DLD1 (cell line): Measurements from ENCODE around the gene ANP32A.

Experiments
- in situ Hi-C: cut with HindIII; loops from 2 replicates; pipeline ENCODE4 v1.10.0; 2017; ENCODE audit warnings: low sequenced_read_pairs

Gene ANP32A

DNA sequence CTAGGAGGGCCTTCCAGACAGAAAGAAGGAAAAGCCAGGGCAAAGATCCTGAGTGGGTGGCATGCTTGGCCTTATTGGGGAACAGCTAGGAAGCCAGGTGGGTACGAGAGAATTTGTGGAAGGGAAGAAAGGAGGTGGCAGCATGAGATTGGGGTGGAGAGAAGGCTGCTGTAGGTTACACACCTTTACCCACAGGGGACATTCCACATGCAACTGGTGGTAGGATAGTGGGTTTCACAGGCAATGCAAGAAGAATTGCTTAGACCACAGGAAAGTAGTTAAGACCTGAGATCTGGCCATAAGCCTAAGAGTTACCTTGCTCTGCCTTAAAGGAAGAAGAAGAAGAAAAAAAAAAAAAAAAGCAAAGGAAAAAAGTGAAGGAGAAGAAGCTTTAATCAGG is 19.8 kb downstream of the ANP32A start:
- in situ Hi-C loops, result no loop called here

DNA sequence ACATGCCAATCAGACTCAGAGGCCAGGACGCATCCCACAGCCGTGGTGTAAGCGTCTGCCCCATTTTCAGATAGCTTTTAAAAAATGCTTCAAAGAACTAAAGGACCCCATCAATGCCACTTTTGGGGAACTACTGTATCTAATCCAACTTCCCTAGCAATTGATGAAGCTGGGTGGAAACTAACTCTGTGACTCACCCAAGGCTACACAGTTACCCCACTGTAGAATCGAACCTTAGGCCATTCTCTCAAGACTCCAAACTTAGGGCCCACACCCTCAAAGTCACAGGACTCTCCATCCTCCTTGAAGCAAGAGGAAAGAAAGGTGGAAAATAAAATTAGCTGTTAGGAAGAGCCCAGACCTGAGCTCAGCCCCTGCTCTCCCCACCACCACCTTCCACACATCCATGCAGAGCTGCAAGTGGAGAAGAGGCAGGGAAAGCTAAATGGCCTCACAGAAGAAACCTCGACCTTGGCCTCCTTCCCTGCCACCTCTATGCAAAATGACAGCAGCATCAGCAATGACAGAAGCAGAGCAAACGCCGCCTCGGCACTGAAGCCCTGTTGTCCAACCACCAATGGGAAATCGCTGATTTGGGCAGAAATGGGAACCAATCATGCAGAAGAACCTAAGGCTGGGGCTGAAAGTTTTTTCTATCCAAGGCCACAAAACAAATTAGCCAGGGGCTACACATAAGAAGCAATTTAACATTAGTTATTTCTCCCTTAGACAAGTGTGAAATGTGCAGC is 22.2 kb downstream of the ANP32A start:
- in situ Hi-C loops, result no loop called here

DNA sequence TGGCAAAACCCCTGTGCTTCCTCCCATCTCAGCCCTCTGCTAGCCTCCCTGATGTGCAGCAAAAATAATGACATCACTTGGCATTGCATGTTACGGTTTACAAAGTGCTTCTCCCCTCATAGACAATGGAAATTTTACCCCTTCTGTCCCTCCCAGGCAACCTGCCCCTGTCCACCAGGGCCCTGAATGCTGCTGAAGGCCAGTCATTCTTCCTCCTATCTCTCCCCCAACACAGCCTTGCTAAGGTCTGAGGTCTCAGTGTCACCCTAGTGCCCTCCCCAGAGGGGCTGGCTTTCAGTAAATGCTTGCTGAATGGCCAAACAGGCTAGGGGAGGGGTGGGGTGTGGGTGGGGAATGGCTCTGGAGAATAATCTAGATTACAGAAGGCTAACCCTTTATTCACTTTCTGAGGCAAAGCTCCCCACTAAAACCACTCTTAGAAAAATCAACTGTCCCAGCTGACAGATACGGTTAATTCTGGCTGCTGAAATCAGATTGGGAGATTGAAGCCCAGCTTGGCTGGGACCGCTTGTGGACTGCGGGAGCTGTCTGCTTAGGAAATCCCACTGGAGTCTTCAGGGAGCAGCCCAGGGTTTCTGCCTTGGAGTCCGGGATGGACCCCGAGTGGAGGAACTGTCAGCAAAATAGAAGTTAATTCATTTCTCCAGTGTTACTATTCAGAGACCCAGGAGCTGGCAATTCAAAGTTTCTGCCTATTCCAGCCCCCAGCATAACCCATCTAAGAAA is 22.9 kb downstream of the ANP32A start:
- in situ Hi-C loops, result no loop called here

DNA sequence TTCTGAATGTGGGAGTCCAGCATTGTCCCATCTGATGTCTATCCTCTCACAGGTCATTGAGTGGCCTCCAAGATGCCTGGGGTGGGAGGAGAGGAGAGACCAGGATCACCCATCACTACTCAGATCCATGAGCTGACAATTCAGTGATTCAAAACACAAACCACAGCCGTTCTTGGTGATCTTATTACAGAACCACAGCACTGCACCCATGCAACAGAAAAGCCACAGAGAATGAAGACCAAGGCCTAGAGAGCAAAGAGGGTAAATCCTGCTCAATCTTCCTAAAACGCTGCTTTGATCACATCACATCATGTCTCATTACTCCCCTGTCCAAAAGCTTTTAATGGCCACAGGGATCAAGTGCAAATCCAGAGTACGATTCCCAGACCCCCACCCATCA is 23.5 kb downstream of the ANP32A start:
- in situ Hi-C loops, result no loop called here

DNA sequence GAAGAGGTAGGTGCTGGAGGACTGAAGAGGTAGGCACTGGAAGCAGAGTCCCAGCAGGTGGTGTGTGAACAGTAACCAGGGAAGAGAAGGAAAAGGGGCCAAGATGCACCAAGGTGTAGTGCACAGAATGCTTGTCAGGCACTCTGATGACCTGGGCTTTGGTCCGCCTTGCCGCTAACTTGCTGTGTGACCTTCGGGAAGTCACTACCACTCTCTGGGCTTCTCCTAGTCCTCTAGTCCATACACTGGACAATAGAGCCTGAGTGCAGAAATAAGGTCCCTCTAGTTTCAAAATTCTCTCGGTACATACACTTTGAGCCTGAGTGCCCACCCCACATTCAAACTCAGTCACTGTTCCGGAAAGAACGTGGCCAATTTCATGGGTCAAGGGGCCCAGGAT is 24.1 kb downstream of the ANP32A start:
- in situ Hi-C loops, result no loop called here

DNA sequence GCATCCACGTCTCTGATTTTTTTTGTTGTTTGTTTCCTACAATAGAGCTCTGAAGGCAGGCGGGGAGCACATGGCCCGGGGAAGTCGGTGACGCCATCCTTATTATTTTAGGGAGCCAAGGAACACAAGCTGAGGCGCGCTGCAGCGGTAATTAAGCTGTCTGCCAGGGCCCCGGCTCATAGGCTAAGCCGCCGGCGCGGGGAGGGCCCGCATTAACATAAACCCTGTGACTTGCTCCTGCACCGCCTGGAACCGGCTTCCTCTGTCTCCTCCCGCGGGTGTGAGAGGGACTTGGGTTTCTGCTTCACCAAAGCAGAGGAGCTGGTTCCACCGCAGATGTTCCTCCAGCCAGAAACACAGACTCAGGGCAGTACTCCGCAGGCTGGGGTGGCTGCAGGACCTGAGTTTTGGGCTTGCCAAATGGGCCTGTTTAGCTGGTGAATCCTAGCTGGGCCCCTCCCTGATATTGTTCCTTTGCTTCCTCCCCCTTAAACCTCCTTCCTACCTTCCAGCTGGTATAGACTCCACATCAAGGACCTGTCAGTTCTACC is 25.3 kb downstream of the ANP32A start:
- in situ Hi-C loops, result no loop called here

DNA sequence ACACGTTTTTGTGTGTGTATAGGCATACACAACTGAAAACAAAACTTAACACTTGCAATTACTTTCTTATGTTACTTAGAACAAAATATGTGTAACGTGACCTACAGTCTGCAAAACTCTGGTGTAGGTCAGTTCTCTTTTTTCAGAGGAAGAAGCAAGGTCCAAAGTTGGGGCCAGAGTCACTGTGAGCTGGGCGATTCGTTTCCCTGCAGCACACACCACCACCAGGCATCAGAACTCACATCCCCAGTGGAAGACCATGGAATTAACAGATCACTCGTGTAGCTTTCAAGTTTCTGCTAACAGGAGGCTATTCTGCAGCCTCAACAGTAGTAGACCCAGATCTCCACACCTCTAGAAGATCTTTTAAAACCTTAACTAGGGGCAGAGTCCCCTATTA is 25.8 kb downstream of the ANP32A start:
- in situ Hi-C loops, result no loop called here

DNA sequence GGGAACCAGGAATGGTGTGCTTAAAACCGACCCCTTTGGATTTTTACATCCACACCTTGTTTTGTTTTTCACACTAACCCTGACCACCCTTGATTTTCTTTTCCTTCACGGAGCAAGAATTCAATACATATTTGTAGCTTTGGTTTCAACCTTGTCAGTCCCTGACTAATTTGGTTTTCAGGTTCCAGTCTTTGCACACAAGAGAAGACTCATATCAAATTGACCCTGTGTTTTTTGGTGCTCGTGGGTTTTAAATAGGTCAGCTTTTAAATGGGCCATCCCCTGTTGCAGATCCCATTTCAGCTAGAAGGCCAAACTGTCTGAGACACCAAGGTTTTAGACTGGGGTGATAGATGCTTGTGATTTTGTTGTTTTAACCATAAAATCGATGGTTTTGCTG is 26.4 kb downstream of the ANP32A start:
- in situ Hi-C loops, result no loop called here

DNA sequence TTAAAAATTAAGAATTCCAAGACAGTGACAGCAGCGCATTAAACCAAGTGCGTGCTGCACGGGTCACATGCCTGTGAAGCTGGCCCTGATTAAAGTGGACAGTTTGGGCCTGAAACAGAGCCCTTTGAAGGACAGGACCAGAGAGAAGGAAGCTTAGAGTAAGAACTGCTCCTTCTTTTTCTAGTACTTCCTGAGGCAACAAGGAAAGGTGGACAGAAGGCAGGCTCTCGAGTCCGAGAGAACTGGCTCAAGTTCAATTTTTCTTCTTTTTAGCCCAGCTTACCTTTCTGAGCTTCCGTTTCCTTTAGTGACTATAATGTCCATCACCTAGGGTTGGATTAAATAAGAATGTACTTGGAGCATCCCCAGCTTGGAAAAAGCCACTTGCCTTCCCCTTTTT is 26.9 kb downstream of the ANP32A start:
- in situ Hi-C loops, result no loop called here

DNA sequence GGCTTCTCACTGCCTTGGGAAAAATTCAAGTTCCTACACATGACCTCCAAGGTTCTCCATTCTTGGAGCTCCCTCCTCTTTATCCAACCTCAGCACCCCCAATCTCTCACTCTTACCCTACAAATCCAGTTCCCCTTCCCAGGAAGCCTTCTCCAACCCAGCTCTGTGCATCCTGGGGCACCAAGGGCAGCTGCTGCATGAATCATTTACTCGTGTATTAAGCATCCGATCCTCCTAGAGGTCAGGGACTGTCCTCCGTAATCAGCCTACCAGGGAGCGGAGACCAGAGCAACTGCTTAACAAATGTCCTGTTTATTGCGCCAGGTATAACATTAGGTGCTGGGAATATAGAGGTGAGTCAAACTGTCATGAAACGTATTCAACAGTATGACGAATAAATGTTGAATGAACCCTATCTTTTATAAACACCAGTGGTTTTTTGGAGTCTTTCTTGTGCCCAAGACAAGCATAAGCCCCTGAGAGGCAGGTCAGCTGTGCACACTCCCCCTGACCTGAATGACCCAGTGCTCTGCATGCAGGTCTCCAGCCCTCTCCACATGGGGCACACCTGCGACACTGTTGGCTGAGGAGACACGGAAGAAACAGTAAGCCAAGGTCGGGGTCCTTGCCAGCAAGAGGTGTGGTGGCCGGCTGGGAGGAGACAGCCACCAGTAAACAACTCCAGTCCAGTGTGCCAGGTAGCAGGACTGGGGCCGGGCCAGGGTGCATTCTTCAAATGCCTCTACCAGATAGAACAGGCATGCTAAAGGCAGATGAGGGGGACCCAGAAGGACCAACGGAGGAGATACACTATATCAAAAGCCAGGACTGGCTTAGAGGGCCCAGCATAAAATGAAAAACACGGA is 27.6 kb downstream of the ANP32A start:
- in situ Hi-C loops, result no loop called here

DNA sequence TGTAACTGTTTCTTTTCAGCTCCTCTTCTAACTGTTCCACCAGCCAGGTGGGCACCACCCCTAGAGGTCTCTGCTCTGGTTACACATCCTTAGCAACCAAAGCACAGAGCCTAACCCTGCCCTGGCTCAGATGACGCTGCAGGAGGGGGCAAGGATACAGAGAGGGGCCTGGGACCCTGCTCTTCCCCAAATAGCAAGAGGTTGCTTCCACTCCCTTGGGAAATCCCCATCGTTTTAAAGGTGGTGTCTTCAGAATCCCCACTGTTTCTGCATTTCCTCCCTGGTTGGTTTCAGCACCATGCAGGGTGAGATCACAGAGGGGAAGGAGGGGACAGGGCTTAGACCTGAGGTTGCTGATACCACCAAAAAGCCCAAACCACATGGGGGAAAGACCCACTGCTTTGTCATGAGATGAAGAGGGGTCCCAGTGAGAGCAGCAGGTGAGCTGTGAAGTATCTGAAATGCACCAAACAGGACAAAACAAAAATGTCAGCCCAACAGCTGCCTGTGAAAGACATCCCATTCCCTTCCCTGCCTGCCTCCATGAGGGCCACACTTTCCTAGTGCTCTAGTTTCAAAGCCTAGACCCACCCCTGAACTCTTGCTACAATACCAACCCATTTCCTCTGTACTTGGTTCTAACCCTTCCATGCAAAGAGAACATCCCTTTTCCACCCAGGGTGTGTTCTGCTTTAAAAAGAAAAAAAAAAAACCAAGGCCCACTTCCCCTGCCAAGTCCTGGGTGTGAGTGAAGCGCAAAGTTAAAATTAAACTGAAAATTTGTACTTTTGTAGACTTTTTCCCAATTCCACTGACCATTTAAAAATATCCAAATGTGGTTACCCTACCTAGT is 29.0 kb downstream of the ANP32A start:
- in situ Hi-C loops, result no loop called here

DNA sequence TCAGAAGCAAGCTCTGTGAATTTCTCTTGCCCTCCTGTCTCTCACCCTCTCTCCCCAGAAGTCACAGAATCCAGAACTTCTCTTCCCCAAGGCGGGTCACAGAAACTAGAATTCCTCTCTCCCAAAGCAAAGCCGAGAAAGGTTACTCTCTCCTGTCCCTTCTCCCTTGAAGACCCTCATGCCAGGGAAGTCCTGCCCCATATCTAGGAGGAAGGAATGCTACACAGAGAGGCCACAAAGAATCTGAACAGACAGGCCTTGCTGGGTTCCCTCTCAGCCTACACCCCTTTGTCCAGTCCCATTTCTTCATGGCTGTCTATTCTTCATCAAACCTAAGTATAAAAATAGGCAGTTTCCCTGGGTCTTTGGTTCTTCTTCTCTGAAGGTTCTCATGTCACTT is 29.8 kb downstream of the ANP32A start:
- in situ Hi-C loops, result no loop called here

DNA sequence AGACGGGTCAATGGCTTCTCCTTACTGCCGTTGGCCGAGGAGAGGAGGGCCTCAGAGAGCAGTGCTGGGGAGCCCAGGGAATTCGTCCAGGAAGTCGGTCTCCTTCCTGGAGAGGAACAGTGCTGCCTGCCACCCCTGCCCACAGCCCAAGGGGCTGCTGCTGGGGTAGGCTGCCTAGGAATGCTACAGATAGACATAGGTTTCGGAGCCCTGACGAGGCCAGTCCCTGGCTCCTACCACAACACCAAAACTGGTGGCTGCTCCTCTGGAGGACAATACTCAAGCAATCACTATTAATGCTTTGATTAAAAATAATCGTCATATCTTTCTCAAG is 30.5 kb downstream of the ANP32A start:
- in situ Hi-C loops, result no loop called here

DNA sequence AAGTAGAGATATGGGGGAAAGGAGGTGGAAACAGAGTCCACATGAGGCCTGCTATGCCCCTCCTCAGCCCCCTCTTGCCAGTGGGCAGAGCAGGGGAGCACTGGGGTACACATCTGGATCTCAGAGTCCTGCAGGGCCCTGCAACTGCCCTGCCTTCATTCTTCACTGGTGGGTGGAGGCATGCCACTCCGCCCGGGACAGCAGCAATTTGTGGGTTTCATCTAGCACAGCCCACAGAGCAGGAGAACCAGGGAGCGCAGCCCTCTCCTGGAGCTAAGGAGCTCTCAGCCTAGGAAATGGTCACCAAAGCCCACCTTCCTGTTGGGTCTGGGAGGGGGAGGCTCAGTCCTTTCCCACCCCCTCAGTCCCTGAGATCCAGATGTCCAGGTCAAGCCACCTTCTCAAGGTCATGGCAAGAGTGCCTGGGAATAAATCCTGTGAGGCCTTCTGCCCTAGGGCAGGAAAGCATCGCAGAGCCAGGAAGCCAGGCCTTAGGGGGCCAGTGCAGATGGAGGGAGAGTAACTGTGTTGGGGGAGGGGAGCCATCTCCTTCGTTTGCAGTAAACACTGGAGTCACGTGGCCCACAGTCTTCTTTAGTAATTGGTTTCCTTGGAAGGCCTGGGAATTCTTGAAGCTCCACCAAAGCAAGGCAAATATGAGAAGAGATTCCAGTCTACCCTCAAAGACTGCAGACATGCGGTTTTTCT is 31.0 kb downstream of the ANP32A start:
- in situ Hi-C loops, result no loop called here

DNA sequence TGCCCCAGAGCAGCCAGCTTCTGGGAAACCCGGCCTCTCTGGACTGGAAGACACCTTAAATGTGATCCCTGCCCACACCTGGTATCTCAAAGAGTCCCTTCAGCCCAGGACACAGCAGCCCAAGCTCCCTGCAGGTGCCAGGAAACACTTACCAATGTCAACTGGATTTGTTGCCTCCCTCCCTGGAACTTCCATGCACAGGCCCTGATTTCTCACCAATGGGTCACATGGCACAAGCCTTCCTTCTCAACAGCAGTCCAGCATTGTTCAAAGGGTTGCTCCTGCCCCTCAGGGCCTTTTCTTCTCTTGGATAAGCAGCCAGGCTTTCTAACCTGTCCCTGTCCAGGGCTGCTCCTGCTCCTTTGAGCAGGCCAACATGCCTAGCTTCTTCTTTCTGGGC is 31.6 kb downstream of the ANP32A start:
- in situ Hi-C loops, result no loop called here

DNA sequence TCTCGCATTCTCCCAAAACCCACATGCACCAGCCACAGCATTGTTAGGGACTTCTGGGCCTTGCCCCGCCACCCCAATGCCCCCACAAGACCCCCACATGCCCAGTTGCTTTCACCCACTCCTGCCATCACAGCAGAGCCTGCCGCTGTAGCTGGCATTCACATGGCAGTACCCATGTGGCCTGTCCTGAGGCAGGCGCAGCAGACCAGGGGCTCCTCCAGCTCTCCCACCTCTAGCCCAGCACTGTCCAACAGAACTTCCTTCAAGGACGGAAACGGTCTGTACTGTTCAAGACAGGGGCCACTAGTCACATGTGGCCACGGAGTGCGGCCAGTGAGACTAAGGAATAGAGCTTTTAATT is 32.5 kb downstream of the ANP32A start:
- in situ Hi-C loops, result no loop called here

DNA sequence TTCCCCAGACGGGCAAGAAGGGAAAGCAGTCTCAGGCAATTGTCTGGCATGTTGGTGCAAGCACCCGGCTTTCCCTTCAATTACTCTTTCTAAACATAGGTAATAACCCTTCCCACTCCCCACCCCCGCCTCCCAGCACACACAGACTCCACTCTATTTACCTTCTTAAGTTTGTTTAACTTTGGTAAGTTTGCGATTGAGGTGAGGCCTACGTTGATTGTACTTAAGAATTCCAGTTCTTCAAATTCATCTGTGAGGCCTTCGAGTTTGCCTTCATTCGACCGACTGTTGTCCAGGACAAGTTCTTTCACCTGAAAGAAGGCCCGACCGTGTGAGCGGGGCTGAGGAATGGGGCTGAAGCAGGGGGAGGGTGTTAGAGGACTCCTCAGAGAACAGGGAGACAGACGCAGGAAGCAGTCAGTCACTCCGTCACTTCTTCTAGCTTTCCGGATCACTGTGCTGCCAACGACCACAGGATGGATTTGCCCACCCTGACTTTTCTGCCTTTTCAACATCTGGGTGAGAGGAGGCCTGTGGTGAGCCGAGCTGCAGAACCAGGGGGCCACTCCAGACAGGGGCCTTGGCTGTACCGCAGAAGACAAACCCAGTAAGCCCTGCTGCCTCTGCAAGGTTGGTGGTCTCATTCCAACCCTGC is 33.0 kb downstream of the ANP32A start:
- in situ Hi-C loops, result no loop called here

DNA sequence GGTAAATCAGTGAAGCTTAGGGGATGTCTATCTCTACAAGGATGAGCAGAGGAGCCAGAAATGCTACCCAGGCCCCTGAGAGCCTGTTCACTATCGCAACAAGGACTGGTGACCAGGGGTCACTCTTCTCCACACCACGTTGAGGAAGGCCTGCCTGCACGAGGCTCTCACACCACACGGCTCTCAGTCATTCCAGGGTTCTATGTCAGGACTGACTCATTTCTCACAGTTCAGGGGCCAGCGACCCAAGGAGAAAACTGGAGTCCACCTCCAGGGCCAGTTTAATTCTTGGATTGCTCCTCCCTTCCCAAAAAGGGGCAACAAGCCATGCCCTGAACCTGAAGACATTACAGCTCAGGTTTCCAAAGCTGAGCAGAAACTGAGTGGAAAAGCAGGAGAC is 33.9 kb downstream of the ANP32A start:
- in situ Hi-C loops, result no loop called here

DNA sequence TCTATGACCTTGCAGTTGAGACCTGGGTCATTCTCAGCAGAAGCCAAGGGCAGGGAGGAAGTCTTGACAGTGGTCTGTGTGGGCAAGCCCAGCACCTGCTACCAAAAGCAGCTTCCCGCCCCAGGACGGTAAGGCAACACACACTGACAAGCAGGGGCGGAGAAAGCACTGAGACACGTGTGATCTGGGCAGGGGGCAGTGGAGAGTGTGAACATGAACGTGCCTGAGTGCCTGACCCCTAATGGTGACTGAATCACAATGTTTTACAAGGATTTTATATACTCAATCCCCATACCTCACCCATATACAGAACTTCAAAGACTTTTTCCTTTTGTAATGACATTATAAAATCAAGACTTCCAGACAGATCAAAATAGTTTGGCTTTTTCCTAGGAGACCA is 35.2 kb downstream of the ANP32A start:
- in situ Hi-C loops, result no loop called here

DNA sequence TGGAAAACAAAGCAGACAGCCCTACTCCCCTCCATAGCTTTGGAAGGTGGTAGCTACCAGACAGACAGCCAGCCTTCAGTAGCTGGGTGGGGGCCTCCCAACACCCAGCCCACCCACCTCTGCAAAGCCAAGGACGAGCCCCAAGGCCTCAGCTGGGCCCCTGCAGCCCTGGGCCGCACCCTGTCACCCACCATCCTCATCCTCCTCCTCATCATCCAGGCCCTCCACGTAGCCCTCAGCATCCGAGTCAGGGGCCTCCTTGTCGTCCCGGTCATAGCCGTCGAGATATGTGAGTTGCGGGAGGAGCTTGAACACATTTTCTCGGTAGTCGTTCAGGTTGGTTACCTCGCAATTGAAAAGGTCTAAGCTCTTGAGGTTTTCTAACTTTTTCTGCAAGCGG is 36.5 kb downstream of the ANP32A start:
- in situ Hi-C loops, result no loop called here
